ENCODE results near the gene NRTN. TPM values are rescaled to one million over a fixed set of nuclear protein-coding genes. Genes with fewer than 3 reads are reported as not detected.
A peak's percentile ranks its signal among the peaks of the same experiment; 100 is the strongest.
"Not testable (repeated sequence)": the region's sequence is repeated elsewhere in the genome, so short reads cannot be mapped to it uniquely, and the experiment has no call there.

NRTN gene
- total RNA-seq, 1 donor from 2014 or later: 26.3 TPM

DNA sequence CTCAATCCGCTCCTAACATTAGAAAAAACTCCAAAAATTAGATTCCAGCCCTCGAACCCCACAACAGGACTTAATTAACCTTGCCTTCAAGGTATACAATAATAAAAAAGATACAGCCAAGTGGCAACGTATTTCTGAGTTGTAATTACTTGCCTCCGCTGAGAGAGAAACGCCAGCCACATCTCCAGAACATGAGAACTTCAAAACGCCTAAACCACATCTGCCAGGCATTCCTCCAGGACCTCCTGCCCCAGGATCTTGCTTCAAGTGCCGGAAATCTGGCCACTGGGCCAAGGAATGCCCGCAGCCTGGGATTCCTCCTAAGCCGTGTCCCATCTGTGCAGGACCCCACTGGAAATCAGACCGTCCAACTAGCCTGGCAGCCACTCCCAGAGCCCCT is 49.3 kb downstream of the NRTN start:
- not testable (repeated sequence) for DNase-seq

DNA sequence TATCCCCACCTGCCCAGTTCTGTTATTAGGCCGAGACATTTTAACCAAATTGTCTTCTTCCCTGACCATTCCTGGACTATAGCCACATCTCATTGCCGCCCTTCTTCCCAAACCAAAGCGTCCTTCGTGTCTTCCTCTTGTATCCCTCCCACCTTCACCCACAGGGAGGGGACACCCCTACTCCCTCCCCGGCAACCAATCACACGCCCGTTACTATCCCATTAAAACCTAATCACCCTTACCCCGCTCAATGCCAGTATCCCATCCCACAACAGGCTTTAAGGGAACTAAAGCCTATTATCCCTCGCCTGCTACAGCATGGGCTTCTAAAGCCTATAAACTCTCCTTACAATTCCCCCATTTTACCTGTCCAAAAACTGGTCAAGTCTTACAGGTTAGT is 50.3 kb downstream of the NRTN start:
- intact Hi-C loops (cut with micrococcal nuclease); DNase-seq: not testable (repeated sequence)

More for the DNA sequence above, 49.3 kb downstream of the NRTN start:
- ATAC-seq; intact Hi-C loops (cut with micrococcal nuclease): not testable (repeated sequence)

DNA sequence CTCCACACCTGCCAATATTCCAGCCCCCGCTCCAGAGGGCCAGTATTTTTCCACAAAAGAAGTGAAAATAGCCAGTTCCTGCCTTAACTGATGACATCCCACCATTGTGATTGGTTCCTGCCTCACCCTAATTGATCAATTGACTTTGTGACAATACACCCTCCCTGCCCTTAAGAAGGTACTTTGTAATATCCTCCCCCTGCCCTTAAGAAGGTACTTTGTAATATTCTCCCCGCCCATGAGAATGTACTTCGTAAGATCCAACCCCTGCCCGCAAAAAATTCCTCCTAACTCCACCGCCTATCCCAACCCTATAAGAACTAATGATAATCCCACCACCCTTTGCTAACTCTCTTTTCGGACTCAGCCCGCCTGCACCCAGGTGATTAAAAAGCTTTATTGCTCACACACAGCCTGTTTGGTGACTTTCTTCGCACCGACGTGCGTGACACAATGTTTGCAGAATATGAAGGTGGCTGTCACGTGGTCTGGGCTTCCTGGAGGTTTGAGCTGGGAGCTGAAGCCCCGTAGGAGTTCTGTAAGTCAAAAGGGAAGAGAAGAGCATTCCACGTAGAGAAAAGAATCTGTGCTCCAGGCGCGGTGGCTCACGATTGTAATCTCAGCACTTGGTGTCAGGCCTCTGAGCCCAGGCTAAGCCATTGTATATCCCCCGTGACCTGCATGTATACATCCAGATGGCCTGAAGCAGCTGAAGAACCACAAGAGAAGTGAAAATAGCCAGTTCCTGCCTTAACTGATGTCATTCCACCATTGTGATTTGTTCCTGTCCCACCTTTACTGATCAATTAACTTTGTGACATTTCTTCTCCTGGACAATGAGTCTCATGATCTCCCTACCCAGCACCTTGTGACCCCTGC is 52.6 kb downstream of the NRTN start:
- ATAC-seq (no peak), DNase-seq (no peak)
- intact Hi-C loops (cut with micrococcal nuclease): no loop called here

More for the DNA sequence above, 50.3 kb downstream of the NRTN start:
- not testable (repeated sequence) for ATAC-seq

DNA sequence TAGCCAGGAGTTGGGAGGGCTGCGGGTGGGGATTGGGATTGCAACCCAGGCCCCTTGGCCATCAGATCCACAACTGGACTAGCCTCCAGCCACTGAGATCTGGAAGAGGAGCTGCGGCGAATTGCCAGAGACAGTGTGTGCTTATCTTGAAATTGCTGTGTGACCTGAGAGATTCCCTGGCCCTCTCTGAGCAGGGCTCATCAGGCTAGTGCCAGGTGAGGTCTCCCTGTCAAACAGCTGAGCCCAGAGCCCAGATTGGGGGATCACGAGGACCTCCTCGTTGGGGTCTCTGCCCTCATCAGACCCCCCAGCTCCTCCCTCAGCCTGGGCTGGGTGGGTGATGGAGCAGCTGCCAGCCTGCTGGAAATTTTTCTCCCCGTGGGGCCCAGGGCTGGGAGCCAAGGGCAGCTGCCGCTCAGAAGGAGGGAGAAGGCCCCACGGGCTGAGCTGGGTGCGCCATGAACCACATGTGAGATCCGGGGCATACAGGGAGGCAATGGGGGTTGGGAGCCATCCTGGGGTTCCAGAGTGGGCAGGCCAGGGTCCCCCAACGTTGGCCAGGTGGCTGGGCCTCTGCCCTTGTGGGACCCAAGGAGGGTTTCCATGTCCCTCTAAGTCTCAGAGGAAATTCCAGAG is 58.3 kb downstream of the NRTN start:
- no peak for DNase-seq
- ATAC-seq: no peak
- intact Hi-C loops (cut with micrococcal nuclease): no loop called here

DNA sequence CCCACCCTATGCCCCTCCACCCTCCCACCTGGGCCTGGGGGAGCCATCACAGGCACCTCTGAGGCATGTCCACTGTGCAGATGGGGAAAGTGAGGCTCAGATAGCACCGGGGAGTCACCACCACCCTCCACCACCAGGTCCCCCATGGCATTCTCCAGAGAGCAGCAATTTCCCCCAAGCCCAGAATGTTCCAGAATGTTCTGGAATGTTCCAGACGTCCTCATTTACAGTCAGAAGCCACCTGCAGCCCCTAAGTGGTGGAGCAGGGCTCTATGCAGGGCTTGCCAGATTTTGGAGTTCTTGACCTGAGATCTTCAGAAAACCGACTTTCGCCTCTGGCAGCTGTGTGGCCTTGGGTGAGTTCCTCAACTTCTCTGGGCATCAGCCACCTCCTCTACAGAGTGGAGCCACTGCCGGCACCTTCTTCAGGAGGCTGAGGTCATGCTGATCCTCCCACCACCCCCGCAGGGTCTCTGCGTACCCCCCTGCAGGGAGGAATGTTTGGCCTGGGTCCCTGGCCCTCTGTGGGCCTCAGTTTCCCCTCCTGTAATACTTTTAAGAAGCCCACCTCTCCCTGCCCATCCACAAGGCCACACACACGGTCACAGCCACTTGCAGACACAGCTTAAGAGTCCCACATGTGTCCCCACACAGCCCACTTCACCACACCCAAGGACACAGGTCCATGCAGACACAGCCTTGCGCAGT is 59.3 kb downstream of the NRTN start:
- no peak for ATAC-seq
- intact Hi-C loops (cut with micrococcal nuclease): no loop called here
- no peak for DNase-seq

DNA sequence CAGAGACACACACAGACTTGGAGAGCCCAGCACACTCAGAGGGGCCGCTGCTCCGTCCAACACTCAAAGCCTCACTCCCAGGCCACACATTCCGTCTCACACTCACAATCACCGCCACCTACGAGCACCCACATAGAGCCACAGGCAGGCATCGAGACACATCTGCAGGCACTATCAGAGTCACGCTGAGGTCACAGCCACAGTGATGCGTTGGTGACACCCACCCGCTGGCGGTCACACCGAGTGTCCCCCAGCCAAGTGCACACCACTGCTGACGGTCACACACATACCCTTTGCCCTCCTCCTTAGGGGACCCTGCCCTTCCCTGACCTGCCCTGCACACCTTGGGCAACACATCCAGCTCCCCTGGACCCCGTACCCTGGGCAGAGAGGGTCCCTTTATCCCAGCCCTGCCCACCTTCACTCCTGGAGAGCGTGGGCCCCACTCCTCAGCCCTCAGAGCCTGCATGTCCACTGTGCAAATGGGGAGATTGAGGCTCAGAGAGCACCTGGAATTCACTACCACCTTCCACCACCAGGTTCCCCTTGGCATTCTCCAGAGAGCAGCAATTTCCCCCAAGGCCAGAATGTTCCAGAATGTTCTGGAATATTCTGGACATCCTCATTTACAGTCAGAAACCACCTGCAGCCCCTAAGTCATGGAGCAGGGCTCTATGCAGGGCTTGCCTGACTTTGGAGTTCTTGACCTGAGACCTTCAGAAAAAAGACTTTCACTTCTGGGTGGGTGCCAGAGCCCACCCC is 60.0 kb downstream of the NRTN start:
- ATAC-seq: no peak
- DNase-seq: no peak
- intact Hi-C loops (cut with micrococcal nuclease): no loop called here

DNA sequence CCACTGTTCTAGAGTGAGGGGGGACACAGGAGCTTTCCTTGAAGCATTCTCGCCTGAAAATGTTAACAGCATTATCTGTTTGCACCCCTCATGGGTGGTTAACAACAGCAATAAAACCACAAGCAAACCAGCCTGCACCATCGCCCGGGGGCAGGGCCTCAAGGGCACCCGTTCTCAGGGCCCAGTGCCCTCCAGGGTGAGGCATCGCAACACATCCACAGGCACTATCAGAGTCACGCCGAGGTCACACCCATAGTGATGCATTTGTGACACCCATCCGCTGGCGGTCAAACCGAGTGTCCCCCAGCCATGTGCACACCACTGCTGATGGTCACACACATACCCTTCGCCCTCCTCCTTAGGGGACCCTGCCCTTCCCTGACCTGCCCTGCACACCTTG is 60.9 kb downstream of the NRTN start:
- intact Hi-C loops (cut with micrococcal nuclease): no loop called here
- ATAC-seq: no peak

DNA sequence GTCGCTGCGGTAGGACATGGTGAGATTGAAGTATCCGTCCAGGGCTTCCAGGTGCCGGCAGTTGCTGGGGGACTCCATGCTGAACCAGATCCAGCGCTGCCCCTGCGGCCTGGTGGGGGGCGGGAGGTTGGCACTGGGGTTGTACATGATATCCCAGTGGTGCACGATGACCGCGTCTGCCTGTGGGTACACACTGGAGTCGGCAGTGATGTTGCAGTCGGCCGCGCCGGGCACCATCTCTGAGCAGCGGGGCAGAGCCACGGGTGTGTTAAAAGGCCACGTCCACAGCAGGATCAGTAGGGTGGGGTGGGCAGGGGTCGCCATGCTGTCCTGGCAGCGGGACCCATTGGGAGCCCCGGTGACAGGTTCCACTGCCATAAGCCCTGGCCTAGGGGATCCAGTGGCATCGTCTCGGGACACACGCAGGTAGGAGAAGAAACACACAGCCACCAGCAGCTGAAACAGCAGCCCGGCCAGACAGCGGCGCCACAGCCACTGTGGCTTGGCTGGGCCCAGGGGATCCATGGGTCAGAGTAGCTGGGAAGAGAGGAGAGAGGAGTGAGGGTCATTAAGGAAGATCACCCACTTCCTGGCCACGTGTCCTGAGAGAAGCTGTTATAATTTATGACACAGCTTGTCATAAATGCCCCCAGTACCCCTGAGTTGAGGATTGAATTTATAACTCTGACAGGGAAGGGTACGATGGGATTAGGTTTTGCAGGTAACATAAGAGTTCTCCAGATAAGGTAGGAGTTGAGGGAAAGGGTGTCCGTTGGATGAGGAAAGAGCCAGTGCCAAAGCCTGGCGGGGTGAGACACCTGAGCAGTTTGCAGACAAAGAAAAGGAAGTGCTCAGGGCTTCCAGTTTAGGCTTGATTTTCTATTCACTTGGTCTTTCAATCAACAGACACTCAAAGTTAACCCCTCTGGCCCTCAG is 62.6 kb downstream of the NRTN start:
- no peak for DNase-seq
- intact Hi-C loops (cut with micrococcal nuclease): no loop called here
- ATAC-seq: no peak

More for the DNA sequence above, 60.9 kb downstream of the NRTN start:
- no peak for DNase-seq

DNA sequence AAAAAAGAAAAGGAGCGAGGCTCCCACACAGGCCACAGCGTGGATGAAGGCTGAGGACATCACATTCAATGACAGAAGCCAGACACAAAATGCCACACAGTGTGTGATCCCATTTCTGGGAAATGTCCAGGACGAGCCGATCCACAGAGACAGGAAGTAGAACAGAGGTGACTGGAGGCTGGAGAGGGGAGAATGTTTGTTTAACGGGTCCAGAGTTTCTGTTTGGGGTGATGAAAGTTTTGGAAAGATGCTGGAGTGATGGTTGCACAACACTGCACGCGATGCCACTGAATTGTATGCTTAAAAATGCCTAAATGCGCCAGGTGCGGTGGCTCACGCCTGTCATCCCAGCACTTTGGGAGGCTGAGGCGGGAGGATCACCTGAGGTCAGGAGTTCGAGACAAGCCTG is 66.1 kb downstream of the NRTN start:
- intact Hi-C loops (cut with micrococcal nuclease): no loop called here
- DNase-seq: no peak
- peak; percentile 74 for ATAC-seq

DNA sequence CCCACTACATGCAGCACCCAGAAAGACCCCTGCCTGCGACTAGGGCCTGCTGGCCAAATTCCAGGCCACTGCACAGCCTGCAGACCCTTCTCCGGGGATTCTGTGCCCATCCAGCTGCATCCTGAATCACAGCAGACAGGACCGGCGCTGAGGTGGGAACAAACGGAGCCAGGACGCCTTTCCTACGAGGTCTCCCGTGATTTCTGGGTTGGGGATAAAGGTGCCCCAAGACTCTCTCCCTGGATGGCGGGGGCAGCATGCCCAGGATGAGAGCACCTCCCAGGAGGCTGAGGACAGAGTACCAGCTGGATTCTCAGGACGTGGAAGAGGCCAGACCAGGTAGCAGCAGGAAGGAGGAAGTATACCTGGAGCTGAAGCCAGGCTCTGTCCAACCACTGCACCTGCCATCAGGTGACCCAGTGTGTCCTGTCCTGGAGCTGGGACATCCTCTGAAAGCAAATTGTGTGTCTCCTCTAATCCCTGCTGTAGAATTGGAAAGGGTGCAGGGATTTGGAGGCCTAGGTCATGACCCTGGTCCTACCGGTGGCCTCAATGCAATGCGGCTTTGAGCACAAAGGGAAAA is 68.8 kb downstream of the NRTN start:
- DNase-seq (no peak), ATAC-seq (no peak)
- intact Hi-C loops (cut with micrococcal nuclease): no loop called here

DNA sequence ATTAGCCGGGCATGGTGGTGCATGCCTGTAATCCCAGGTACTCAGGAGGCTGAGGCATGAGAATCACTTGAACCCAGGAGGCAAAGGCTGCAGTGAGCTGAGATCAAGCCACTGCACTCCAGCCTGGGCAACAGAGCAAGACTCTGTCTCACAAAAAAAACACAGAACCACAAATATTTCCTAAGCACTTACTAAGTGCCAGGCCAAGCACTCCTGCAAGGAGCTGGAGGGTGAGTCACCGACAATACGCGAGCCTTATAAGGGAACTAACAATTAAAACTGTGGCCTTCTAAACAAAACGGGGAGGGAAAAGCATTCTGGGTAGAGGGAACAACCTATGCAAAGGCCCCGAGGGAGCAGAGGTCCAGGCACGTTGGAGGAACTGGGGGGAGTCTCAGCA is 69.6 kb downstream of the NRTN start:
- DNase-seq; intact Hi-C loops (cut with micrococcal nuclease); ATAC-seq: not testable (repeated sequence)

DNA sequence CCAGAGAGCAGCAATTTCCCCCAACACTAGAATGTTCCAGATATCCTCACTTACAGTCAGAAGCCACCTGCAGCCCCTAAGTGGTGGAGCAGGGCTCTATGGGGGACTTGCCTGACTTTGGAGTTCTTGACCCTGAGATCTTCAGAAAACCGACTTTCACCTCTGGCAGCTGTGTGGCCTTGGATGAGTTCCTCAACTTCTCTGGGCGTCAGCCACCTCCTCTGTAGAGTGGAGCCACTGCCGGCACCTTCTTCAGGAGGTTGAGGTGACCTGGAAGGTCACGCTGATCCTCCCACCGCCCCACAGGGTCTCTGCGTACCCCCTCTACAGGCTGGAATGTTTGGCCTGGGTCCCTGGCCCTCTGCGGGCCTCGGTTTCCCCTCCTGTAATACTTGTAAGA is 72.6 kb downstream of the NRTN start:
- no peak for DNase-seq
- intact Hi-C loops (cut with micrococcal nuclease): no loop called here
- no peak for ATAC-seq

DNA sequence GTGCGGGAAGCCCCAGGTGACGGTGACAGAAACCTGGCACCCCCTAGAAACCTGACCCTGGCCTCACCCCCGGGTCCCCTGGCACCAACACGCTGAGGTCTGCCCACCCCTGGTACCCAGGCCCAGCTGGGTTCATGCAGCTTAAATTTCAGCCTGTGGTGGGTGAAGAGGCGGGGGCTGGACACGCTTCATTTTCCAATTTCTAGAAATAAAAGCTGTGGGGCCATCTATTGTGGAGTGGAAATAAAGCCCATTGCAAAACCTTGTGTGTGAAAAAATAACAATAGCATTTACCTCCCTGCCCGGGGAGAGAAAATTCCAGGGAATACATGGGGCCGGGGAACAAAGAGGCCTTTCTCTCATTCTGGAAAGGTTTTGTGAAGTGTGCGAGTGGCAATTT is 73.0 kb downstream of the NRTN start:
- intact Hi-C loops (cut with micrococcal nuclease): no loop called here
- no peak for ATAC-seq
- DNase-seq: no peak

Other genes with a start within 250 kb of the NRTN start
- gene TINCR, start 237.1 kb upstream of the NRTN start, total RNA-seq: not detected
- 45.9 TPM for gene SAFB2, start 182.3 kb upstream of the NRTN start, total RNA-seq
- 66.6 TPM for gene SAFB, start 182.0 kb upstream of the NRTN start, total RNA-seq
- 167 TPM for gene MICOS13, start 124.6 kb upstream of the NRTN start, total RNA-seq
- gene HSD11B1L, start 124.0 kb upstream of the NRTN start, total RNA-seq: 5.5 TPM
- gene RPL36, start 114.8 kb upstream of the NRTN start, total RNA-seq: 401 TPM
- gene LONP1, start 84.9 kb upstream of the NRTN start, total RNA-seq: 90.7 TPM
- not detected for gene CATSPERD, start 84.4 kb upstream of the NRTN start, total RNA-seq
- 0.84 TPM for gene PRR22, start 20.3 kb upstream of the NRTN start, total RNA-seq
- 14.3 TPM for gene DUS3L, start 13.9 kb upstream of the NRTN start, total RNA-seq
- not detected for gene FUT6, start 34.6 kb downstream of the NRTN start, total RNA-seq
- not detected for gene FUT3, start 46.4 kb downstream of the NRTN start, total RNA-seq
- not detected for gene FUT5, start 65.5 kb downstream of the NRTN start, total RNA-seq
- 558 TPM for gene NDUFA11, start 98.7 kb downstream of the NRTN start, total RNA-seq
- gene VMAC, start 99.8 kb downstream of the NRTN start, total RNA-seq: 2.2 TPM
- 4.1 TPM for gene CAPS, start 109.2 kb downstream of the NRTN start, total RNA-seq
- 76.6 TPM for gene RANBP3, start 173.1 kb downstream of the NRTN start, total RNA-seq

Data from left ventricle myocardium superior (tissue), 1 donor.